HL-60 (cell line): Measurements from ENCODE around the gene DLG5.

ENCODE experiments used
- DNase-seq, 2 experiments: peaks; one replicate each; pipeline ENCODE4 v3.0.0-alpha.2; 2010 to 2020; ENCODE audit warnings: low read depth in 1 of 2, low spot score in 1 of 2
- H3K27ac ChIP-seq: fragments of 250-450 bp; sonication (Bioruptor Pico); replicated peaks from 2 replicates; pipeline ENCODE4 v1.5.1; 2020; ENCODE audit warnings: mild to moderate bottlenecking, moderate library complexity
- H3K27me3 ChIP-seq: fragments of 250-450 bp; sonication (Bioruptor Pico); 2 replicates; pipeline ENCODE4 v1.5.1; 2021; ENCODE audit warnings: mild to moderate bottlenecking, moderate library complexity; ENCODE audit not compliant: insufficient read depth, poor library complexity, severe bottlenecking
- H3K4me3 ChIP-seq: replicated peaks from 2 replicates; pipeline ENCODE4 v1.5.1; 2011; ENCODE audit warnings: mild to moderate bottlenecking, control low read depth, low read length; ENCODE audit not compliant: insufficient read depth
- CTCF ChIP-seq: IDR thresholded peaks from one replicate; pipeline ENCODE4 v1.5.1; 2011; ENCODE audit warnings: low read length, control low read depth, inconsistent platforms; ENCODE audit not compliant: insufficient read depth
- GABPA ChIP-seq: IDR thresholded peaks from 2 replicates; pipeline ENCODE4 v1.6.1; 2012; ENCODE audit warnings: low read depth
- POLR2AphosphoS5 ChIP-seq: IDR thresholded peaks from 2 replicates; pipeline ENCODE4 v1.6.1; 2012; ENCODE audit warnings: low read depth
- REST ChIP-seq: IDR thresholded peaks from 2 replicates; pipeline ENCODE4 v1.6.1; 2012; ENCODE audit warnings: low read depth; ENCODE audit not compliant: insufficient replicate concordance
- SPI1 ChIP-seq: IDR thresholded peaks from 2 replicates; pipeline ENCODE4 v1.6.1; 2012; ENCODE audit warnings: low read depth, mild to moderate bottlenecking, borderline replicate concordance

The DLG5 gene

GRCh38 chr10:77907462-77907861, 19.1 kb downstream of the DLG5 start:
- H3K4me3 ChIP-seq = no peak overlapping the region
- TF ChIP-seq REST (no peak), SPI1 (no peak), POLR2AphosphoS5 (no peak), GABPA (no peak), CTCF (no peak)
- no peak for DNase-seq
- H3K27ac ChIP-seq = no peak overlapping the region
- peaks cover 2% of the 10 kb centered on the region for H3K27me3 ChIP-seq

- H3K4me3 ChIP-seq = no peak overlapping the region
- no peak for TF ChIP-seq GABPA
- TF ChIP-seq CTCF = no peak
- no peak for TF ChIP-seq POLR2AphosphoS5
- no peak for TF ChIP-seq REST
- no peak for TF ChIP-seq SPI1
- H3K27ac ChIP-seq = no peak overlapping the region
- H3K27me3 ChIP-seq = peaks cover 2% of the 10 kb centered on the region
- DNase-seq = no peak
Measured at GRCh38 chr10:77906951-77907421, 19.6 kb downstream of the DLG5 start.

GRCh38 chr10:77905781-77906180, 20.8 kb downstream of the DLG5 start:
- no peak for DNase-seq
- Histone ChIP-seq H3K27ac (no peak overlapping the region), H3K27me3 (peaks cover 2% of the 10 kb centered on the region), H3K4me3 (no peak overlapping the region)
- TF ChIP-seq REST = no peak
- TF ChIP-seq CTCF = no peak
- no peak for TF ChIP-seq SPI1
- no peak for TF ChIP-seq GABPA
- no peak for TF ChIP-seq POLR2AphosphoS5
